Measurements from ENCODE around the gene PNPLA2. TPM values are rescaled to one million over a fixed set of nuclear protein-coding genes. Genes with fewer than 3 reads are reported as not detected.

The PNPLA2 gene
- total and polyA plus RNA-seq, 2 of the 8 experiments (the other 6 are each of a cell fraction or from before 2014, with no cell fraction given): 30.9 to 62.1 TPM

- Histone ChIP-seq H3K4ac (replicated peaks; ENCODE audit: insufficient read length, low read depth, low read length) (no peak overlapping the region), H3K23ac (ENCODE audit: insufficient read length) (no peak overlapping the region), H3K9me3 (ENCODE audit: insufficient read depth in 2 of 2, low read depth in 1 of 2, low read length in 1 of 2) (no peaks in the 10 kb centered on the region), H4K20me1 (replicated peaks in 1 of 2; ENCODE audit: control insufficient read depth in 1 of 2, insufficient read depth in 2 of 2, low read length in 2 of 2) (peaks cover 2 to 13% of the 10 kb centered on the region in 2 experiments), H3K4me3 (ENCODE audit: extremely low read depth in 1 of 4, insufficient read depth in 2 of 4, low read depth in 3 of 4, low read length in 4 of 4) (no peak overlapping the region), H4K5ac (ENCODE audit: insufficient read length, low read depth, low read length) (no peak overlapping the region), H4K8ac (ENCODE audit: extremely low read depth, insufficient read depth, low read length) (no peak overlapping the region), H3K79me1 (ENCODE audit: low read depth, low read length) (peaks cover 7% of the 10 kb centered on the region; the same call in 1 of the 2 replicates), H2BK15ac (ENCODE audit: low read length) (no peak overlapping the region), H3K4me1 (replicated peaks in 1 of 4; ENCODE audit: control insufficient read depth in 3 of 4, insufficient read depth in 4 of 4, low read length in 3 of 4) (peaks cover 4 to 37% (median 25%) of the 10 kb centered on the region in 4 experiments), H2BK5ac (ENCODE audit: low read depth, low read length) (no peak overlapping the region), H3K23me2 (ENCODE audit: low read depth, low read length) (peaks cover 7% of the 10 kb centered on the region), H4K91ac (replicated peaks; ENCODE audit: insufficient read length, low read length) (no peak overlapping the region), H2BK120ac (replicated peaks; ENCODE audit: low read depth, low read length) (no peak overlapping the region), H3K79me2 (ENCODE audit: control insufficient read depth in 1 of 2, insufficient read depth in 2 of 2, low read length in 2 of 2) (peaks cover 0 to 5% of the 10 kb centered on the region in 2 experiments; a peak in 1 of 4 replicates), H2BK20ac (ENCODE audit: low read length) (no peak overlapping the region), H3K4me2 (ENCODE audit: insufficient read depth in 1 of 2, low read depth in 2 of 2, low read length in 2 of 2) (no peak overlapping the region), H3K9ac (replicated peaks in 1 of 4; ENCODE audit: extremely low read depth in 1 of 4, low read depth in 3 of 4, low read length in 3 of 4) (no peak overlapping the region), H3K27ac (ENCODE audit: low read depth, low read length) (no peak overlapping the region), H3K14ac (ENCODE audit: insufficient read length) (no peak overlapping the region), H2AFZ (ENCODE audit: low read length) (no peak overlapping the region), H3K18ac (ENCODE audit: extremely low read depth, low read length) (no peak overlapping the region), H3K56ac (replicated peaks; ENCODE audit: insufficient read length, low read depth, low read length) (no peak overlapping the region), H3K36me3 (ENCODE audit: control insufficient read depth in 2 of 4, insufficient read depth in 4 of 4, low read length in 3 of 4) (peaks cover 0 to 12% (median 0%) of the 10 kb centered on the region in 4 experiments; a peak in 3 of 8 replicates), H2BK12ac (ENCODE audit: low read depth, low read length) (no peak overlapping the region), H3K27me3 (replicated peaks in 1 of 4; ENCODE audit: control insufficient read depth in 3 of 4, extremely low read depth in 1 of 4, insufficient read depth in 3 of 4, low read length in 3 of 4) (no peaks in the 10 kb centered on the region), H2AK5ac (ENCODE audit: low read depth, low read length) (no peak overlapping the region)
- FAIRE-seq: no peak
- WGBS, 2 experiments (ENCODE audit: extremely low coverage in 1 of 2, insufficient coverage in 1 of 2, insufficient read length in 1 of 2, insufficient replicate concordance in 2 of 2, low coverage in 1 of 2, low lambda C conversion rate in 2 of 2, missing lambda C conversion rate in 1 of 2): 94% methylated on average over 9 of the region's 15 CpGs; no CpG with 5 or more reads in 1 of the 2 experiments
- TF ChIP-seq NANOG (IDR thresholded peaks at IDR 0.05; ENCODE audit: insufficient read depth, low read depth, low read length, poor library complexity, severe bottlenecking) (no peak), E2F6 (IDR thresholded peaks at IDR 0.05) (no peak), RFX5 (IDR thresholded peaks at IDR 0.05; ENCODE audit: borderline replicate concordance, low read depth, low read length) (no peak), CTBP2 (IDR thresholded peaks at IDR 0.05; ENCODE audit: borderline replicate concordance, insufficient read depth, insufficient read length, low read length) (no peak), KDM5A (IDR thresholded peaks at IDR 0.05; ENCODE audit: low read length) (no peak), TBP (IDR thresholded peaks at IDR 0.05; ENCODE audit: low read depth, low read length) (no peak), SRF (IDR thresholded peaks at IDR 0.05; ENCODE audit: low read depth, low read length) (no peak), CREB1 (IDR thresholded peaks at IDR 0.05) (no peak), SIRT6 (IDR thresholded peaks at IDR 0.05; ENCODE audit: low read length) (no peak)
- ChIA-PET CTCF (ENCODE audit: partially characterized antibody) (interaction anchor here (1.0 to 2.2 kb wide), 2 partner anchors 9 to 19 kb away, joined by 3 to 10 read pairs; no protein-coding TSS in a partner anchor), POLR2A (ENCODE audit: partially characterized antibody) (interaction anchor here (0.7 to 53.0 kb wide), 4 partner anchors 9 to 43 kb away, joined by 3 to 1917 read pairs (median 23); partner anchors contain the start of genes CD151, CRACR2B, GATD1 and PNPLA2)
- DNase-seq (ENCODE audit: low read depth in 1 of 2, low spot score in 2 of 2): no peak
Measured at GRCh38 chr11:792535-792821, 26.2 kb upstream of the PNPLA2 start.

Measured in H1 (cell line).